ENCODE measurements around the gene SPECC1.

DNA sequence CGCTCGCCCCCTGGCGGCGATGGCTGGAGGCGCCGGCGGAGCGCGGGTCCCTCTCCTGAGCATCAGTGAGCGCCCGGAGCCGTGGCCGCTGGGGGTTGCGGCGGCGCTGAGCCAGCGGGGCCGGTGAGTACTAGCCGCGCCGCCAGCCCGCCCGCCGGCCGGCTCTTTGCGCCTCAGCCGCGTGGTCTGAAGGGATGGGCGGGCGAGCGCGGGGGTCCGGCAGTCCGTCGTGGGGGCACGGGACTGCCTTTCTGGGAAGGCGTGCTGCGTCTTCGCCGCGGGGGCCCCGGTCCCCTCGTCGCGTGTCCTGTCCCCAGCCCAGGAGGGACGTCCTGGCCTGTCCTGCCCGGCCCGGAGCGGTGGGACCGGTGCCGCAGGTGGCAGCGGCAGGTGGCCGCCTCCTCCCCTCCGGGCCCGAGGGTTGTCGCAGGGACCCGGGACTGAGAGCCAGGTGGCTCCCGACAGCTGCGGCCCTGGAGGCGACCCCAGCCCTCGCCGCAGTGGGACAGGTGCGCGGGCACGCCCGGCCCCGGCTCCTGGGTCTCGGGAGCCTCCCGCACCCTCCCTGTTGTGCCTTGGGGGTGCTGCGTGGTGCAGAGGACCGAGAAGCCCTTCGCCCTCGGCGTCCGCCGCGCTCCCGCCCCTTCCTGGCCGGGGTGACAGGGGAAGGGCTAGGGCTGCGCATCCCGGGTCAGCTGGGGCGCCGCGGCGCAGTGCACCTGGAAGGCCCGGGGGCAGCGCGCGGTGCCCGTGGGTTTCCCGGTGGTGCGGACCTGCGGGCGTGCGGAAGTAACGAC, at the start of gene SPECC1:
- TF ChIP-seq, protein P1, sequence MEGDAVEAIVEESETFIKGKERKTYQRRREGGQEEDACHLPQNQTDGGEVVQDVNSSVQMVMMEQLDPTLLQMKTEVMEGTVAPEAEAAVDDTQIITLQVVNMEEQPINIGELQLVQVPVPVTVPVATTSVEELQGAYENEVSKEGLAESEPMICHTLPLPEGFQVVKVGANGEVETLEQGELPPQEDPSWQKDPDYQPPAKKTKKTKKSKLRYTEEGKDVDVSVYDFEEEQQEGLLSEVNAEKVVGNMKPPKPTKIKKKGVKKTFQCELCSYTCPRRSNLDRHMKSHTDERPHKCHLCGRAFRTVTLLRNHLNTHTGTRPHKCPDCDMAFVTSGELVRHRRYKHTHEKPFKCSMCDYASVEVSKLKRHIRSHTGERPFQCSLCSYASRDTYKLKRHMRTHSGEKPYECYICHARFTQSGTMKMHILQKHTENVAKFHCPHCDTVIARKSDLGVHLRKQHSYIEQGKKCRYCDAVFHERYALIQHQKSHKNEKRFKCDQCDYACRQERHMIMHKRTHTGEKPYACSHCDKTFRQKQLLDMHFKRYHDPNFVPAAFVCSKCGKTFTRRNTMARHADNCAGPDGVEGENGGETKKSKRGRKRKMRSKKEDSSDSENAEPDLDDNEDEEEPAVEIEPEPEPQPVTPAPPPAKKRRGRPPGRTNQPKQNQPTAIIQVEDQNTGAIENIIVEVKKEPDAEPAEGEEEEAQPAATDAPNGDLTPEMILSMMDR (IDR thresholded peaks at IDR 0.05; ENCODE audit: low read depth, low read length): peak; percentile 82
- TF ChIP-seq POLR2A (IDR thresholded peaks at IDR 0.05; ENCODE audit: extremely low read depth, insufficient read length) (peak; percentile 14), MYC (IDR thresholded peaks at IDR 0.05; ENCODE audit: low read depth, low read length) (peak; percentile 57; the same call in 1 of the 2 replicates)

All from NB4 (cell line).